ENCODE measurements around the gene OR5C1.
"Not testable (repeated sequence)": the region's sequence is repeated elsewhere in the genome, so short reads cannot be mapped to it uniquely, and the experiment has no call there.

Gene OR5C1

DNA sequence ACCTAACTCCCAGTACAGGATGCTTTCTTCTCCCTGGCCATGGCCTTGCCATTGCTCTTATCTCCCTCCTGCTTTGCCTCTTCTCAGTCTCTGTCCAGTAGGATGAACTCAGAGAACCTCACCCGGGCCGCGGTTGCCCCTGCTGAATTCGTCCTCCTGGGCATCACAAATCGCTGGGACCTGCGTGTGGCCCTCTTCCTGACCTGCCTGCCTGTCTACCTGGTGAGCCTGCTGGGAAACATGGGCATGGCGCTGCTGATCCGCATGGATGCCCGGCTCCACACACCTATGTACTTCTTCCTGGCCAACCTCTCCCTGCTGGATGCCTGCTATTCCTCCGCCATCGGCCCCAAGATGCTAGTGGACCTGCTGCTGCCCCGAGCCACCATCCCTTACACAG is at the start of gene OR5C1:
Gene OR5C1 (plus strand): TSS at position 103 of the 400 bp plus-strand sequence. CDS start 0 bp downstream, at position 103.
- FAIRE-seq = no peak

DNA sequence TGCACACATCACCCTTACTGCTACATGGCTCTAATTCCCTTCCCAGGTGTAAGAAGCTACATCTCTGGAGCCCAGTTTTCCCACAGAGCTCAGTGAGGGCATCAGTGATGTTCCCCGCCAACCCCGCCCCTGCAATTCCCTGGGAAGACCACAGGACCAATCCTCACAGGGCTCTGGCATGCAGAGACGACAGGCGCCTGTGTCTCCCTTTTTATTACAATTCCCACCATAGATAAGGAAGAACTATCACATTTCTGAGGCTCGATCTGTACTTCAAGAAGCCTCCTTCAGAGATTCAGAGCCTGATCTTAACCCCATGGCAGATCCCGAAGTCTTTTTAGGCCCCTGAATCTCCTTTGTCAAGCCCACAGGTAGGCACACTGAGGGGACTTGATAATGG is 46.7 kb upstream of the OR5C1 start, which contains the start of gene OR1L6:
Gene OR1L6 (plus strand): TSS at position 301 of the 400 bp plus-strand sequence. CDS start 7,545 bp downstream, outside the sequence.
- FAIRE-seq = no peak

DNA sequence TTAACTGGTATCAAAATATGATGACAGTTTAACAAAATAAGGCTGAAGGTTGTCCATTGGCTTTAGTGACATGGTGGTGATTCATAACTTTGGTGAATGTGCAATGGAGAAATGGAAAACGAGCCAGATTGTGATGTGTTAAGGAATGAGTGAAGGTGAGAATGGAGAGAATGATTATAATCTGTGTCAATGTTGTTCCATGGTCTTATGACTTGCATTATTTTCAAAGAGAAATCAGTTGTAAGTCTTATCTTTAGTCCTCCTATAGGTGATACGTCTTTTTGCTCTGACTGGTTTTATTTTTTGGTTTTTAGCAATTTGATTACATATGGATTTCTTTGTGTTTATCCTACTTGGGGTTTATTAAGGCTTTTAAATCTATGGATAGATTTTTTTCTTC is 33.9 kb upstream of the OR5C1 start:
- no peak for FAIRE-seq

DNA sequence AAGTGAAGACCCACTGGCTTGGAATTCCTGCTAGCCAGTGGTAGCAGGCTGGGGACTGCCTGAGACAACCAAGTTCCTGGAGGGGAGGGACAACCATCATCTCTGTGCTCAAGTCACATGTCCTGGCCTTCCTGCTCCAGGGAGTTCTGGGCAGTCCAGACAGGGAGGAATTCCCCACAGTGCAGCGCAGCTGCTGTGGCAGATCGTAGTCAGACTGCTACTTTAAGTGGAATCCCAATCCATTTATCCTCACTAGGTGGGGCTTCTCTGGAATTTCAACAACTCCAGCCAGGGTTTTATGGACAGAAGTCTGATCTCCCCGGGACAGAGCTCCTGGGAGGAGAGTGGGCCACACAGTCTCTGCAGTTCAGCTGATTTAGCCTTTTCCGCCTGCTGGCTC is 20.9 kb upstream of the OR5C1 start:
- FAIRE-seq = no peak

DNA sequence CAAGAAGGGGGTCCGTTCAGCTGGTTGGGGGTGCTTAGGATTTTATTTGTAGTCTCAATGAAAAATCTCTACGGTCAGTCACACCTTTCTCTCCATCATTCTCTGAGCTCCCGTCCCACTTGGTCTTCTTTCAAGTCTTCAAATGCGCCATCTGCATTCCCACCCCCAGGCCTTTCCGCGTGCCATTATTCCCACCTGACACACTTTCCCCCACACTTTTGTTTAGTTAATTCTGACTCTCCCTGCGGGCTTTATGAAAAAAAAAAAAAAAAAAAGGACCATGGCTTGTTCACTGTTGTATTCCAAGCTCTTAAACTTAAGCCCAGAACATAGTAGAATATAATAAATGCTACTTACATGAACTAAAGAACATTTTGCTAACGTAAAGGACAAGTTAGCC is 11.7 kb upstream of the OR5C1 start:
- FAIRE-seq = no peak

DNA sequence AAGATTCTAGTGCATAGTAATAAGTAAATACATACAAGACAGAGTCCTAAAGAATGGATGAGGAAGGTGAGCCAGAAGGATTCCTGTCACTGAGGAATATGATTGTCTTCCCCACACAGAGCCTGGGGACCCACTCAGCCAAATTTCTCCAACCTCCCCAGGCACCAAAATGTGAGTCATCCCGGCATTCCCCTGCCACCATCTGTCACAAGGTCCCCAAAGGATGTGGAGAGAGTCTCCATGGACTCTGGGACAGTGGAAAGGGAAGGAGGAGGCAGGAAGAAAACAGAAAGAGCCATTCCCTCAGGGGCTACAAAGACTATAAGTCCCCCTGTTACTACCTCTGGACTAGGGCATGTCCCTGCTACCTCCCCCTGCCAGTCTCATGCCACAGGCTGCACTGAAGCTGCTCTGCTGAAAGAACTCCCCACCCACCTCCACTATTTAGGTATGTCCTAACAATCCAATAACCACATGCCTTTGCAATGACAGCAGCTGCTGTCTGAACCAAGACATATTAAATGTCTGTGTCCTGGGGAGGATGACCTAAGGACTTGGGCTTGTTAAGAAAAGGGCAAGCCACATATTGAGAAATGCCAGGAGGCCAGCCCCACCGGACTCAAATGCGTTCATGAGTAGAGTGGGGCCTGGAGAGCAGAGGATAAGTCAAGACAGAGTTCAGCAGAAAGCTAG is 10.7 kb upstream of the OR5C1 start:
- no peak for FAIRE-seq

DNA sequence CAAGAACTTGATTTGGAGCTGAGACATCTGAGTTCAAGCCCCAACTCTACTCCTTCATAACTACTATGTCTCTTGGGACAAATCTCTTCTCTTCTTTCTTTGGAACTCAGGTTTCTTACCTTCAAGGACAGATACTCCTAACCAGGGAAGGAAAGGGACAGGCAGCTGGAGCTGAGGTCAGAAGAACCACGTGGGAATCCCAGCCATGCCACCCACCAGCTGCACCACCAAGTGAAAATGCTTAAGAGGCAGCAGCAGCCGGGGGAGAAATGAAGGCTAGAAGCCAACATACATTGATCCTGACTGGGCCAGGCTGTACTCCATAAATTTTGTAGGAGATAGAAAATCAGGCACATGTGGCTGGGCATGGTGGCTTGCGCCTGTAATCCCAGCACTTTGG is 9.6 kb upstream of the OR5C1 start:
- no peak for FAIRE-seq

DNA sequence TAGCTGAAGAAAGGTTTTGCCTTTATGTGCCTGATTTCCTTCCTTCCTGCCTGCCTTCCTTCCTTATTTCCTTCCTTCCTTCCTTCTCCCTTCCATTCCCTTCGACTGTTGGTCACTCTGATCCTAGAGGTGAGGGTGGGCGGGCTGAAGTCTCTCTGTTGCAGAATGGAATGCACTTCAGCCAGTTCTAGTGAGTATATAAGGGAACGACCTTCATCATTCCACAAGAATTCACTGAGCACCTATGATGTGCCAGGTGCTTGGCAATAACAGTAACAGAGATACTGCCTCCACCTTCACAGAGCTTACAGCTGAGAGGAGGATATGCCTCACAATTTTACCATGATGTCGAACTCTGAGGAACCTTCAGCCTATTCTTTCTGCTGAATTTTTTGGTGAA is 8.7 kb upstream of the OR5C1 start:
- FAIRE-seq = no peak

DNA sequence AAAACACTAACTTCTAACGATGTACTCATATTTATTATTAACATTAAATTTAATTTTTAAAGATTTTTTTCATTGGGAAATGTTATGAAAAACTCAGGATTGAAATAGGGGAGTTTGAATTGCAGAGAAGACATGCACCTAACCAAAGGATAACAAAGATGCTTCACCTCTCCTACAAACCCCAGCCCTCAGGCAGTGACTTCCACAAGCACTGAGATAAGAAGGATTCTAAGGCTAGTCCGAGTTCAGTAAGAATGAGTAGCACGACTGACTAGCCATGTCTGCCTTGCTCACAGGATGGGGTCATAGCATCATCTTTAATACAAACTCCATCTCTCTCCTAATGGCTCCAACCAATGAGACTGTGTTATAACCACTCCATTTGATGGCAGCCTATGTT is 7.1 kb upstream of the OR5C1 start:
- no peak for FAIRE-seq

DNA sequence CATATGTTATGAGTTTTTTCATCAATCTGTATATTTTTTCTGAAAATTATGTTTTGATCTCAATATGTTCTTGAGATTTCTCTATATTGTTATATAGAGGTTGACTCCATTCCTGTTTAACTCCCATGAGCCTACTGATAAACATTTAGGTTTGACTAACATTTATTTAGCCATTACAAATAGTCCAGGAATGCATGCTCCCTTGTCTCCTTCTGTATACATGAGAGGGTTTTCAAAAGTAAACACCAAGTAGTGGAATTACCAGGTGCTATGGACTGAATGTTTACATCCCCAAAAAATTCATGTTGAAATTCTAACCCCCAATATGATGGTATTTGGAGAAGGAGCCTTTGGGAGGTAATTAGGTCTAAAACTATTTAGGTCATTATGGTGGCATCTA is 3.5 kb upstream of the OR5C1 start:
- no peak for FAIRE-seq

DNA sequence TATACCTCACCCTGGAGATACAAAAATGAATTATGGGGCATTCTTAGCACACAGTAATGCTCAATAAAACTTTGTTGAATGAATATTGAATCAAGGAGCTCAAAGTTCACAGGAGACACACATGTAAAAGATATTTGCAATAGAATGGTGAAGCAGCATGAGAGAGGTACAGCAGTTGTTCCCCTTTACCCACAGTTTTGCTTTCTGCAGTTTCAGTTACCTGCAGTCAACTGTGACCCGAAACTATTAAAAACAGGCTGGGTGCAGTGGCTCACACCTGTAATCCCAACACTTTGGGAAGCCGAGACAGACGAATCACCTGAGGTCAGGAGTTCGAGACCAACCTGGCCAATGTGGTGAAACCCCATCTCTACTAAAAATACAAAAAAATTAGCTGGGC is 2.4 kb upstream of the OR5C1 start:
- FAIRE-seq = no peak

DNA sequence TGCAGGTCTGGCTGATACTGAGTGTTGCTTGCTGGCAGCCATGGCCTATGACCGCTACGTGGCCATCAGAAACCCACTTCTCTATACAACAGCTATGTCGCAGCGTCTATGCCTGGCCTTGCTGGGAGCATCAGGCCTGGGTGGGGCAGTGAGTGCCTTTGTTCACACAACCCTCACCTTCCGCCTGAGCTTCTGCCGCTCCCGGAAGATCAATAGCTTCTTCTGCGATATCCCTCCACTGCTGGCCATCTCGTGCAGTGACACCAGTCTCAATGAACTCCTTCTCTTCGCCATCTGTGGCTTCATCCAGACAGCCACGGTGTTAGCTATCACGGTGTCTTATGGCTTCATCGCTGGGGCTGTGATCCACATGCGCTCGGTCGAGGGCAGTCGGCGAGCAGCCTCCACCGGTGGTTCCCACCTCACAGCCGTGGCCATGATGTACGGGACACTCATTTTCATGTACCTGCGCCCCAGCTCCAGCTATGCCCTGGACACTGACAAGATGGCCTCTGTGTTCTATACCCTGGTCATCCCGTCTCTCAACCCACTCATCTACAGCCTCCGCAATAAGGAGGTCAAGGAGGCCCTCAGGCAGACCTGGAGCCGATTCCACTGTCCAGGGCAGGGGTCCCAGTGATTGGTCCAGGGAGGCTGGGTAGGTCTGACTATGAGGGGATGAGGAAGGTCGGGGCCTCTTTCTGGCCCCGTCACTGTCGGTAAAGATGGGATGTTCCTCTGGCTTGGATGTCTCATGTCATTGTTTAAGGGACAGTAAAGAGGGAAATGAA is 718 bp downstream of the OR5C1 start:
- no peak for FAIRE-seq

DNA sequence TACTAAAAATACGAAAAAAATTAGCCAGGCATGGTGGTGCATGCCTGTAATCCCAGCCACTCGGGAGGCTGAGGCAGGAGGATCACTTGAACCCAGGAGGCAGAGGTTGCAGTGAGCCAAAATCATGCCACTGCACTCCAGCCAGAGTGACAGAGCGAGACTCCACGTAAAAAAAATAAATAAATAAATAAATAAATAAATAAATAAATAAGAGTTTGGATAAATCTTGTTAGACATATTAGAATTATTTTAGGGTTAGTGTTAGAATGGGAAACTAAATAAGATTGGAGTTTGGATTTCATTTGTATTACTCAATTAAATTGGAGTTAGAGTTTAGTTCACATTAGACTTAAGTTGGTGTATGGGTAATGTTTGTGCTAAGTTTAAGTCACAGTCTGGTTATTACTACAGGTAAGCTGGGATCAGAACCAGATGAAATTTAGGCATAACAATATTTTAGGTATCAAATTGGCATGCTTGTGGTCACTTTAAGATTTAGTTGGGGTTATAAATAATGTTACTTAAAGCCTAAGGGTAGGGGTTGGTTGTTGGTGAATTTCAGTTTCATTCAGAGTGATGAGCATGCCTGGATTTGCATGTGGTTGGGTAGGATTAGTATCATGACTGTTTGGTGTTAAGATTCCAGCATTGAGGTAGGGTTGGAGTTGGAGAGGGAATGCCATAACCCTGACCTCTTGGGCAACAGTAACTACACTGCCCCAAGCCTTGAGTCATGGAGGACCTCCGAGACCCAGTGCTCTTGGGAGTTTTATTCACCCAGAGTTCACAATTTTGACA is 3.3 kb downstream of the OR5C1 start:
- FAIRE-seq = no peak

DNA sequence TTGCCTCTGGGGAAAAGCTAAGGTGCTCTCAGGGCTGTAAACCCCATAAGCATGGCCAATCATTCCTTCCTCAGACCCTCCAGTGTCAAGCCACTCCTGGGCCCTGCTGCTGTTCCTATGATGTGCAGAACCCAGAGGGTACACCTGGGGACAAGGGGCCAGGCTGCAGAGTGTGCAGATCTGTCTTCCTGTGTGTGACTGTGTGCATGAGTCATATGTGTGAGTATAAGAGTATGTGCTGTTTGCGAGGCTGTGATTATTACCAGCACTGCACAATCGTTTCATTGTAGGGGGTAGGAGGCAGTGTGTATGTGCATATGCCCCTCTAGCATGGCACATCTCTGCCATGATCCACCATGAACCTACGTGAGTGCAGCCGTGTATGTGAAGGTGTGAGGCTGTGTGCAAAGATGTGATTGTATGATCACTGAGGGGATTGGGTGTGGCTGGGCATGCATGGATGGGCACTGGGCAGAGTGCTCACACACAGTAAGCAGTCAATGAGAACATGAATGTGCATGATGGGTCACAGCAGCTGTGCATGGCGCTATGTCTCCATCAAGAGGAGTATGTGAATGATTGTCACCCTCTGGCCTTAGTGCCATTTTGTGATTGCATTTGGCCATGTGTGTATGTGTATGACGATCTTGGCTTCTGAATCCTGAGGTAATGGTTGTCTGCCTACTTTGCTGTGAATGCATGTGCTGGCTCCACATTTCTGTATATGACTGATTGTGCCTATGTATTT is 8.8 kb downstream of the OR5C1 start:
- no peak for FAIRE-seq

DNA sequence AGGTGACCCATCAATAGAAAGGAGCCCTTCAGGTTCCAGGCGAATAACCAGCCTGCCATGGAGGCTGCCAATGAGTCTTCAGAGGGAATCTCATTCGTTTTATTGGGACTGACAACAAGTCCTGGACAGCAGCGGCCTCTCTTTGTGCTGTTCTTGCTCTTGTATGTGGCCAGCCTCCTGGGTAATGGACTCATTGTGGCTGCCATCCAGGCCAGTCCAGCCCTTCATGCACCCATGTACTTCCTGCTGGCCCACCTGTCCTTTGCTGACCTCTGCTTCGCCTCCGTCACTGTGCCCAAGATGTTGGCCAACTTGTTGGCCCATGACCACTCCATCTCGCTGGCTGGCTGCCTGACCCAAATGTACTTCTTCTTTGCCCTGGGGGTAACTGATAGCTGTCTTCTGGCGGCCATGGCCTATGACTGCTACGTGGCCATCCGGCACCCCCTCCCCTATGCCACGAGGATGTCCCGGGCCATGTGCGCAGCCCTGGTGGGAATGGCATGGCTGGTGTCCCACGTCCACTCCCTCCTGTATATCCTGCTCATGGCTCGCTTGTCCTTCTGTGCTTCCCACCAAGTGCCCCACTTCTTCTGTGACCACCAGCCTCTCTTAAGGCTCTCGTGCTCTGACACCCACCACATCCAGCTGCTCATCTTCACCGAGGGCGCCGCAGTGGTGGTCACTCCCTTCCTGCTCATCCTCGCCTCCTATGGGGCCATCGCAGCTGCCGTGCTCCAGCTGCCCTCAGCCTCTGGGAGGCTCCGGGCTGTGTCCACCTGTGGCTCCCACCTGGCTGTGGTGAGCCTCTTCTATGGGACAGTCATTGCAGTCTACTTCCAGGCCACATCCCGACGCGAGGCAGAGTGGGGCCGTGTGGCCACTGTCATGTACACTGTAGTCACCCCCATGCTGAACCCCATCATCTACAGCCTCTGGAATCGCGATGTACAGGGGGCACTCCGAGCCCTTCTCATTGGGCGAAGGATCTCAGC is 11.6 kb downstream of the OR5C1 start, which contains the start of gene OR1K1:
Gene OR1K1 (plus strand): TSS at position 58 of the 995 bp plus-strand sequence. CDS start 0 bp downstream, at position 58.
- no peak for FAIRE-seq

DNA sequence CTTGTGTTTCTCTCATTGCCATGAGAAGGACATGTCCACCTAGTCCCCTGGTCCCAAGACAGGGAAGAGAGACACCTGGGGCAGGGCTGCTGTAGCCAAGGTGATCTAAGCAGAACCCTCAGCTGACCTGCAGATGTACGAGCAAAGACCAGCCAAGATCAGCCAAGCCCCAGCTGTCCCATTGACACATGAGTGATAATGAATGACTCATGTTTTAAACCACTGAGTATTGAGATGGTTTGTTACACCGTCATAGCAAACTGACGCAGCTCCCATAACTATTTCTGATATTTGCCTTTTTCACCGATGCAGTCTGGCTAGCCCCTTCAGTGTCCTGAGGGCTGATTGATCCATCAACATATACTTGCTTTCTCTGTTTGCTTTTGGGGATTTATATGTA is 17.9 kb downstream of the OR5C1 start:
- FAIRE-seq = no peak

DNA sequence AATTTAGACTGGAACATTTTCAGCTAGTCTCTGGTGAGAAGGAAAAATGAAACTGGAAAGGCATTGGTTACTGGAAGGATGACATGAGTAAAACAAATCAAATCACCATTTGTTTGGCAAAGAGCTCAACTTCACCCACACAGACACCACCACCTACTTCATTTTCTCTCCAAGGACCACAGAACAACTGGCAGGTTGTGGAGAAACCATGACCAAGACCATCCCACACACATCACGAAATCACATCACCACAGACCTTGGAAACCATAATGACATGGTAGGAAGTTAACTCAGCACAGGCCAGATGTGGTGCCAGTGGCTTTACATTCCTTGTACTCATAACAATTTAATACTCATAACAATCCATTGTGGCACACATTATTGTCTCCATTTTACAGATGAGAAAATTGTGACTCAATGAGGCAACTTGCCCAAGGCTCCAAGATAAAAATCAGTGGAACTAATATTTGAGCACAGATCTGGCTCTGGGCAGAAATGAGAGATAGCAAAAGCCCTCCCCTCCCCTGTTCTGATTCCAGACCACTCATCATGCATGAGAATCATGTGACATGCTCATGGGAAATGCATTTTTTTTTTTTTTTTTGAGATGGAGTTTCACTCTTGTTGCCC is 18.7 kb downstream of the OR5C1 start:
- no peak for FAIRE-seq

DNA sequence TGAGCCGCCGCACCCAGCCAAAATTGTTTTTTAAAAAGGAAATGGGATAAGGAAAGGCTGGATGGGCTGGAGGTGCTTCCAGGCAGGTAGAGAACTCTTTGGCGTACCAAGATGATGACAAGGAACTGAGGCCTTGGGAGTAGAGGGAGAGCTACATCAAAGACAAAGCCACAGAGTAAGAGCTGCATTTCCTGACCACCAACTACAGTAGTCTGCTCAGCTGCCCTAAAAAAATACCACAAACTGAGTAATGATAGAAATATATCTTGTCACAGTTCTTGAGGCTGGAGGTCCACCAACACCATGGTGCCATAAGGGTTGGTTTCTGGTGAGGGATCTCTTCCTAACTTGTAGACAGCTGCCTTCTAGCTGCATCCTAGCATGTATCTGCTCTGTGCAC is 19.4 kb downstream of the OR5C1 start:
- FAIRE-seq = no peak

DNA sequence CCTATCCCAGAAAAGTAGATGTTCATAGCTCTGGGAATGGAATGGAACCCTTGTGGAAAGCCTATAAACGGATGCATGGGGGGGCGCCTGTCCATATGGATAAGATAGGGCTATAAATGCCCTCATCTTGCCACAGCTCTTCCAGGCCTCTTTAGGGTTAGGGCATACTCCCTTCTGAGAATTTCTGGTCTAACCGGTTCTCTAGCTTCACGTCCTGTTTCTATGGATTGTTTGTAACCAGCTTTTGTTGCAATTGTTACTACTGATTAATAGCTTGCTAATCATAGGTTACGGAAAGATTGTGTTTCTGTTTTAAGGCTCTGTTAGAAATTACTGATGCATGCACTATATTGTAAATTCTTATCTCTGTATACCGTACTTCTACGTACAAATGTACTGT is 20.5 kb downstream of the OR5C1 start:
- not testable (repeated sequence) for FAIRE-seq

DNA sequence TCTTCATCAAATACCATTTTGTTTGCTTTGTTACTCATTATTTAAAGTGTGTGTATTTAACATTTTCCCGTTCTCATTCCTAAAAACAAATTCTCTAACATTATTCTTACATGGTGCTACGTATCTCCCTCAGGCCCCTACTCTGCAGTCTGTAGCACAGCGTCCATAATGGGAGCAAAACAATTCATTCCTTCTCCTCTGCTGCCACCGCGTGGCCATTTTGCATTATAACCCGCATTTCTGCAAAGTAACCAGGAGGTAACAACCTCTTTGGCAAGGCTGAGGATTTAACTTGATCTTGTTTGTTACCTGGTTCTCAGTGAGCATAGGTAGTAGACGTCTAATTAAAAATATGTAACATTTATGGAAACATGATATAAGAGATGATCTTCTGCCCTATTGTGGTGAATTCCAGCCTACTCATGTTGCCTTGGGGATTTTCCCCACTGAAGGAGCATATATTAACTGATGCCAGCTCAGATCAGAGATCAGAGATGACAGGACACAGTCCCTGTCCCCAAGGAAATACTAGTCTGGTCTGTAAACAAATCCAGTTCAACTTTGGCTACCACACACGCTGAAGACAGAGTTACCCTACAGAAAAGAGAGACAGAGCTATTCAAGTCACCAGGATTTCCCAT is 21.7 kb downstream of the OR5C1 start:
- FAIRE-seq = peak; percentile 92

Measured in TTC549 (cell line).